ENCODE data around the gene KLHL6. TPM values are rescaled to one million over a fixed set of nuclear protein-coding genes. Genes with fewer than 3 reads are reported as not detected.

Gene KLHL6
- total RNA-seq, 1 donor from 2014 or later = 0.65 TPM

DNA sequence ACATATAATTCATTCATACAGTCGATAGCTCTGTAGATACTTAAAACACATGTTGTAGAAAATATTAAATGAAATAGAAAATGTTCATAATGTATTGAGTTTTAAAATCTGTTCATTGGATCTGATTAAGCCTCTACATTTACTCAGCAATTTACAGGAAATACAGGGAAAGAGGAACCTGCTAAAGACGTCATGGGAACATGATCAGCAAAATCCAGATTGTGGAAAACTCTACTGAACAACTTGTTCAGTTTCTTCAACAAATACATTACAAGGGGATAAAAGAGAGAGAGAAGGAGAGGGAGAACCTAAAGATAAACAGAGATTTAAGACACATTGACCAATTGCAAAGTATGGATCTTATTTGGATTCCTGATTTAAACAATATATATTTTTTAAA is 46.7 kb downstream of the KLHL6 start:
- no peak for ATAC-seq

DNA sequence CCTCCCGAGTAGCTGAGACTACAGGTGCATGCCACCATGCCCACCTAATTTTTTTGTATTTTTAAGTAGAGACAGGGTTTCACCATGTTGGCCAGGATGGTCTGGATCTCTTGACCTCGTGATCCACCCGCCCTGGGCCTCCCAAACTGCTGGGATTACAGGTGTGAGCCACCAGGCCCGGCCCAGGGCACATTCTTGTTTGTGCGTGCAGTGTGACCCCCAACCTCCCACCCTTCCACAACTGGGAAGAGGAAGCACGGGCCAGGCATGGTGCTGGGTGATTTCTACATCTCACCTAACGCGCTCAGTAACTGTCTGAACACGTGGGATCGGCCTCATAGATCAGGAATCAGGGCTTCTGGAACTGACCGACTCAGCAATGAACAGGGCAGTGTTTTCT is 48.0 kb downstream of the KLHL6 start:
- DNase-seq (ENCODE audit: low spot score) (peak; percentile 23), ATAC-seq (no peak)

More for the DNA sequence above, 46.7 kb downstream of the KLHL6 start:
- DNase-seq (ENCODE audit: low spot score) = no peak

- DNase-seq (ENCODE audit: low spot score) = peak; percentile 21
- ATAC-seq = peak; percentile 24
Measured at GRCh38 chr3:183506674-183507320, 48.7 kb downstream of the KLHL6 start.

- ATAC-seq (no peak), DNase-seq (ENCODE audit: low spot score) (no peak)
Measured at GRCh38 chr3:183504597-183504996, 50.9 kb downstream of the KLHL6 start.

DNA sequence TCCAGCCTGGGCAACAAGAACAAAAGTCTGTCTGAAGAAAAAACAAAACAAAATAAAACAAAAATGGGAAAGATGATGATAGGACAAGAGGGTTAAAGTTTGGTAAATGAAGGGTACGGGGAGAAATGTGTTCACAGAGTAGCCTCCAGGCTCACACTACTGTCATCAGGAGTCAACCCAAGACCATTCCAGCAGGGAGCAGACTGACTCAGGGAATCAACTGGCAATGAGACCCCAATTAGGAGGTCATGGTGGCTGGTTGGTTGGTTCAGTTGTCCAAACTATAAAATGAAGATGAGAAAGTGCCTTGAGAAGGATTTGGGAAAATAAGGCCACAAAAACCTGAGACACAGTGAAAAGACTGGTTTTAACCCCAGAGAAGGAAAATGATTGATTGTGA is 51.8 kb downstream of the KLHL6 start:
- peak; percentile 21 for DNase-seq (ENCODE audit: low spot score)
- no peak for ATAC-seq

DNA sequence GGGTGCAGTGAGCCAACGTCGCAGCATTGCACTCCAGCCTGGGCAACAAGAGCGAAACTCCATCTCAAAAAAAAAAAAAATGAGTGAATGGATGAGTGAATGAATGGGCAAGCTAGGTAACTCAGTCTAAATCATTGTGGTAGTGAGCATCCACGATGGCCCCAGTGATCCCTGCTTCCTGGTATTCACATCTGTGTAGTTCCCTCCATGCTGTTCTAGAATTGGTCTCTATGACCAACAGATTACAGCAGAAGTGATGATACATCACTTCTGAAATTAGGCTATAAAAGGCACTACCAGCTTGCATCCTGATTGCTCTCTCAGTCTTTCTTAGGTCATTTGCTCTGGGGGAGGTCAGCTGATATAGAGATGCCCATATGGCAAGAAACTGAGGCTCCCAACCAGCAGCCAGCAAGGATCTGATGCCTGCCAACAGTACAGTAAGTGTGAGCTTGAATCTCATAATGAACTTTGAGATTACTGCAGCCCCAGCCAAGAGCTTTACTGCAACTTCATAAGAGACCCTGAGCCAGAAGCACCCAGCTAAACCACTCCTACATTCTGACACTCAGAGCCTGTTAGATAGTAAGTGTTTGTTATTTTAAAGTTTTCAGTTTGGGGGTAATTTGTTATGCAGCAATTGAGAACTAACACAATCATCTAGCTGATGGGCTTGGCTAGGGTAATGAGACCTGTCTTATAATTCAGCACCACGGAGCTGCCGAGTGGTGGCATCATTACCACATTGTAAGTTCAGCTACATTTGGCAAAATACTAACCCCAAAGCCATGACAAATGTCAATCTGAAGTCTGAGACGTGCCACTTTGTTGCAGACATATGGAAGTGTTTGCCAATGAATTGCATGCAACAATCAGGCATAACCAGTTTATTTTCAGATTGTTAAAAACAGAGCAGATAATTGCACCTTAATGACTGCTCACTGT is 53.0 kb downstream of the KLHL6 start:
- DNase-seq (ENCODE audit: low spot score) (peak; percentile 54), ATAC-seq (peak; percentile 76)

GRCh38 chr3:183500981-183501704 is 54.4 kb downstream of the KLHL6 start:
- ATAC-seq = no peak
- peak; percentile 37 for DNase-seq (ENCODE audit: low spot score)

GRCh38 chr3:183500319-183500718 is 55.2 kb downstream of the KLHL6 start:
- ATAC-seq (no peak), DNase-seq (ENCODE audit: low spot score) (peak; percentile 12)

- ATAC-seq (peak; percentile 83), DNase-seq (ENCODE audit: low spot score) (peak; percentile 50)
Measured at GRCh38 chr3:183498634-183499033, 56.9 kb downstream of the KLHL6 start.

- peak; percentile 36 for DNase-seq (ENCODE audit: low spot score)
- peak; percentile 15 for ATAC-seq
Measured at GRCh38 chr3:183497313-183497712, 58.2 kb downstream of the KLHL6 start.

- ATAC-seq (no peak), DNase-seq (ENCODE audit: low spot score) (no peak)
Measured at GRCh38 chr3:183496311-183496710, 59.2 kb downstream of the KLHL6 start.

DNA sequence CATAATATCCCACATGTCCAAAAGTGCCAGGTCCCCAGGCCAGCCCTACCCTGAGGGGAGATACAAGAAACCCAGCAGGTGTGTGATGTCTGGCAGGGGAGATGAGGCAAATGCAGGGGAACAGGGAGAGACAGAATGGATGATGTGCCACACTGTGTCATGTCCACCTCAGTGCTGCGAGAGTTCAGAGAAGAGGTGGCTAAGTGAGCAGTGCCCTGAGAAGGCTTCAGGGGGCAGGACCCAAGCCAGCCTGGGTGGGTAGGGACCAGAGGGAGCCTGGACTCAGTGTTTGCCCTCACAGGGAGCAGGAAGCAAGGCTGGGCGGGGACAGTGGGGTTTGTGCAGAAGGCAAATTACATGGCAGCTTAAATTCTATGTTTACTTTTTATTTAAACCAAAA is 61.2 kb downstream of the KLHL6 start:
- ATAC-seq (no peak), DNase-seq (ENCODE audit: low spot score) (peak; percentile 30)

DNA sequence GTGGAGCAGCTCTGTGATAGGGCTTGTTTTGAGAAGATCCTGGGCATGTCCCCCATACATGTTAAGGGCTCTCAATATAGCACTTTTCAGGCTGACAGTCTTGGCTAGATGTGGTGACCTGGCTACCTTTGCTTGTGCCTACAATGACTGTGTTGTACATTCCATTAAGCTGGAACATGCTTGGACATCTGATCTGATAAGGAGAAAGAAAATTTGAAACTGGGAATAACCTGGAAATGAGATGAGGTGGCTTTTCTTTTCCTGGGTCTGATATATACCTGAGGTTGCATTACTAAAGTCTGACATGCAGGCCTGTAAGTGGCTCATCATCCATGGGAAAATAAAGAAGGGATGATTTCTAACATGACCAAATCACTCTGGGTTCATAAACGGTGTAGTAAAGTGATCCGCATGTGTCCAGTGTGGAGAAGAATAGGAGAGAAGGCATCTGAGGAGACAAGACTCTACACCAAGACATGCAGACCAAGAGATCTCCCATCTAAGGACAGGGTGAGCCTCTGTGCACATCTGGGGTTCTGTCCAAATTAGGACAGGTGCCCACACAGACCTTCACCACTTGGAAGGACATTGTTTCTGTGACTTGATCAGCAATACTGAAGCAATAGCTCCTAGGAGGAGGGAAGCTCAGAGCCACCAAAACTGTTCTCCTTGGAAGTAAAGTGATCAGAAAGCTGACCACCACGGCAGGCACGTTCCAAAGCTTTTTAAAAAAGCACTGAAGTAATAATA is 62.0 kb downstream of the KLHL6 start:
- DNase-seq (ENCODE audit: low spot score) = peak; percentile 15
- ATAC-seq = no peak

GRCh38 chr3:183492849-183493179 is 62.7 kb downstream of the KLHL6 start:
- ATAC-seq (no peak), DNase-seq (ENCODE audit: low spot score) (no peak)

GRCh38 chr3:183491923-183492848 is 63.3 kb downstream of the KLHL6 start:
- DNase-seq (ENCODE audit: low spot score) (peak; percentile 40), ATAC-seq (no peak)

DNA sequence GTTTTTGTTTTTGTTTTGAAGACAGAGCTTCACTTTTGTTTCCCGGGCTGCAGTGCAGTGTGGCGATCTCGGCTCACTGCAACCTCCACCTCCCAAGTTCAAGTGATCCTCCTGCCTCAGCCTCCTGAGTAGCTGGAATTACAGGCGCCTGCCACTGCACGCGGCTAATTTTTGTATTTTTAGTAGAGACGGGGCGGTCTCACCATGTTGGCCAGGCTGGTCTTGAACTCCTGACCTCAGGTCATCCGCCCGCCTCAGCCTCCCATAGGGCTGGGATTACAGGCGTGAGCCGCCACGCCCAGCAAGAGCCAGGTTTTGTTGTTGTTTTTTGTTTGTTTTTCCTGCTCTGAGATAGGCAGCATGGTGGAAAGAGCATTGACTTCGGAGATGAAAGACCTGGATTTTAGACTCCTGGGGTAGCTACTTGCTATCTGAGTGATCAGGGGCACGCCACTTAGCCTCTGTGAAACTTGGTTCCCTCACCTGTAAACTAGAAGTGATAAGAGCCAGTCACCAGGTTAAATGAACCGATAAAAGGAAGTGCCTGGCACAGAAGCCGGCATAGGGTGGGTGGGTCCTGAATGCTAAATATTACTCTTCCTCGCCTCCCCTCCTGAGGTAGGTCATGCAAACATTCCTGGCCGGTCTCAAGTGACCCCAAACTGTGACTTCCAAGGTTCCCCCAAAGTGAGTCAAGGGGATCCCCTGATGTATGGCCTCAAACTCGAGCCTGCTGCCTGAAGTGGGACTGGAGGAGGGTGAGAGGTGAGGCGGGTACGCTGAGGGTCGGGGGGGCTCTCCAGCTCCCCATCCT is 64.2 kb downstream of the KLHL6 start:
- ATAC-seq (no peak), DNase-seq (ENCODE audit: low spot score) (peak; percentile 21)

GRCh38 chr3:183490653-183491052 is 64.9 kb downstream of the KLHL6 start:
- no peak for ATAC-seq
- peak; percentile 19 for DNase-seq (ENCODE audit: low spot score)

- no peak for ATAC-seq
- DNase-seq (ENCODE audit: low spot score) = no peak
Measured at GRCh38 chr3:183490211-183490601, 65.3 kb downstream of the KLHL6 start.

All from left lobe of liver (tissue), 2 donors.